MM.1S (cell line): ENCODE measurements around the gene RECQL.

Source experiments
- DNase-seq: peaks from one replicate; pipeline ENCODE4 v3.0.0-alpha.2; 2015
- H2AFZ ChIP-seq: fragments of 300-600 bp; sonication (generic); 2 replicates; pipeline ENCODE4 v1.6.0; 2016; ENCODE audit warnings: antibody characterized with exemption, low read length
- H3F3A ChIP-seq: fragments of 300-600 bp; sonication (generic); 2 replicates; pipeline ENCODE4 v1.6.1; 2016; ENCODE audit warnings: mild to moderate bottlenecking, antibody characterized with exemption, low read length, moderate library complexity, mixed read lengths; ENCODE audit not compliant: insufficient read depth
- H3K27ac ChIP-seq: fragments of 300-600 bp; sonication (generic); 2 replicates; pipeline ENCODE4 v1.5.1; 2016; ENCODE audit warnings: mild to moderate bottlenecking, low read length
- H3K27me3 ChIP-seq: fragments of 300-600 bp; sonication (generic); replicated peaks from 2 replicates; pipeline ENCODE4 v1.6.0; 2016; ENCODE audit warnings: low read length; ENCODE audit not compliant: insufficient read depth
- H3K36me3 ChIP-seq: fragments of 300-600 bp; sonication (generic); replicated peaks from 2 replicates; pipeline ENCODE4 v1.6.1; 2016; ENCODE audit warnings: mild to moderate bottlenecking, low read length, mixed read lengths; ENCODE audit not compliant: insufficient read depth
- H3K4me1 ChIP-seq: fragments of 300-600 bp; sonication (generic); 2 replicates; pipeline ENCODE4 v1.6.1; 2016; ENCODE audit warnings: low read length, mixed read lengths
- H3K4me2 ChIP-seq: fragments of 300-600 bp; sonication (generic); 2 replicates; pipeline ENCODE4 v1.6.0; 2016; ENCODE audit warnings: low read depth, low read length
- H3K4me3 ChIP-seq: fragments of 300-600 bp; sonication (generic); 2 replicates; pipeline ENCODE4 v1.5.1; 2016; ENCODE audit warnings: low read length, mixed read lengths
- H3K79me2 ChIP-seq: fragments of 300-600 bp; sonication (generic); 2 replicates; pipeline ENCODE4 v1.6.1; 2016; ENCODE audit warnings: mixed run types, low read length, mixed read lengths
- H3K9ac ChIP-seq: fragments of 300-600 bp; sonication (generic); 2 replicates; pipeline ENCODE4 v1.6.1; 2016; ENCODE audit warnings: low read length, mixed read lengths
- H3K9me2 ChIP-seq: fragments of 300-600 bp; sonication (generic); replicated peaks from 2 replicates; pipeline ENCODE4 v1.6.1; 2016; ENCODE audit warnings: mild to moderate bottlenecking, low read length, mixed read lengths; ENCODE audit not compliant: insufficient read depth
- H3K9me3 ChIP-seq: fragments of 300-600 bp; sonication (generic); replicated peaks from 2 replicates; pipeline ENCODE4 v1.6.1; 2016; ENCODE audit warnings: mild to moderate bottlenecking, low read length, mixed read lengths; ENCODE audit not compliant: insufficient read depth
- H4K20me1 ChIP-seq: fragments of 300-600 bp; sonication (generic); 2 replicates; pipeline ENCODE4 v1.6.1; 2016; ENCODE audit warnings: mild to moderate bottlenecking, low read length, moderate library complexity, mixed read lengths; ENCODE audit not compliant: insufficient read depth
- EZH2 ChIP-seq: fragments of 300-600 bp; sonication (generic); optimal IDR thresholded peaks from 2 replicates; pipeline ENCODE3; 2017; ENCODE audit warnings: low read depth, mild to moderate bottlenecking, antibody characterized with exemption, low read length, mixed read lengths
- EZH2phosphoT487 ChIP-seq: fragments of 300-600 bp; sonication (generic); IDR thresholded peaks from 2 replicates; pipeline ENCODE4 v1.6.1; 2018; ENCODE audit warnings: antibody characterized with exemption, low read length
- TF ChIP-seq, protein P1 (sequence below): fragments of 300-600 bp; sonication (generic); IDR thresholded peaks from 2 replicates; pipeline ENCODE4 v1.5.1; 2016; ENCODE audit warnings: antibody characterized with exemption, low read length, mixed read lengths

The RECQL gene

DNA sequence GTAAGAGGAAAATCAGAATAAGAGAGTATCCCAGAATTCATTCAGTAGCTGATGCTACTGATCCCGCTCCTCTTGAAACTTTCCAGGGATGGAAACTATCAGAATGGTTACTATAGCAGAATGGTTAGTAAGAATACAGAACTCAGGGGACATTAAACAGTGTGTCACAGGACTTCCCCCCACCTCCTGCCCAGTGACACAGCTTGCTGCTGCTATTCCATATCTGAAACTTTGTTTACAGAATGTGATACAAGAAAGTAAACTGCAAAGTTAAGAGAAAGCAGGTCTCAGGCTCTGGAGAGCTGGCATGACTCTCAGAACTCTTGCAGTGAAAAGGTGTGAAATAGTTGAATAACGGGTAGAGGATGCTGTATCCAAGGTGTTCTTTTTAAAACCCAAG is 28.0 kb upstream of the RECQL start:
- Histone ChIP-seq H3K9me2 (no peaks in the 10 kb centered on the region), H3K79me2 (no peaks in the 10 kb centered on the region), H3K9ac (no peak overlapping the region), H3K27me3 (no peaks in the 10 kb centered on the region), H3K36me3 (no peaks in the 10 kb centered on the region), H3K27ac (no peak overlapping the region), H3K4me1 (no peaks in the 10 kb centered on the region), H3K9me3 (no peaks in the 10 kb centered on the region), H3K4me2 (no peak overlapping the region), H2AFZ (no peak overlapping the region), H3F3A (no peaks in the 10 kb centered on the region), H3K4me3 (no peak overlapping the region), H4K20me1 (no peaks in the 10 kb centered on the region)
- no peak for TF ChIP-seq EZH2phosphoT487
- TF ChIP-seq EZH2, result no peak
- TF ChIP-seq, protein P1, sequence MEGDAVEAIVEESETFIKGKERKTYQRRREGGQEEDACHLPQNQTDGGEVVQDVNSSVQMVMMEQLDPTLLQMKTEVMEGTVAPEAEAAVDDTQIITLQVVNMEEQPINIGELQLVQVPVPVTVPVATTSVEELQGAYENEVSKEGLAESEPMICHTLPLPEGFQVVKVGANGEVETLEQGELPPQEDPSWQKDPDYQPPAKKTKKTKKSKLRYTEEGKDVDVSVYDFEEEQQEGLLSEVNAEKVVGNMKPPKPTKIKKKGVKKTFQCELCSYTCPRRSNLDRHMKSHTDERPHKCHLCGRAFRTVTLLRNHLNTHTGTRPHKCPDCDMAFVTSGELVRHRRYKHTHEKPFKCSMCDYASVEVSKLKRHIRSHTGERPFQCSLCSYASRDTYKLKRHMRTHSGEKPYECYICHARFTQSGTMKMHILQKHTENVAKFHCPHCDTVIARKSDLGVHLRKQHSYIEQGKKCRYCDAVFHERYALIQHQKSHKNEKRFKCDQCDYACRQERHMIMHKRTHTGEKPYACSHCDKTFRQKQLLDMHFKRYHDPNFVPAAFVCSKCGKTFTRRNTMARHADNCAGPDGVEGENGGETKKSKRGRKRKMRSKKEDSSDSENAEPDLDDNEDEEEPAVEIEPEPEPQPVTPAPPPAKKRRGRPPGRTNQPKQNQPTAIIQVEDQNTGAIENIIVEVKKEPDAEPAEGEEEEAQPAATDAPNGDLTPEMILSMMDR, result no peak
- no peak for DNase-seq

DNA sequence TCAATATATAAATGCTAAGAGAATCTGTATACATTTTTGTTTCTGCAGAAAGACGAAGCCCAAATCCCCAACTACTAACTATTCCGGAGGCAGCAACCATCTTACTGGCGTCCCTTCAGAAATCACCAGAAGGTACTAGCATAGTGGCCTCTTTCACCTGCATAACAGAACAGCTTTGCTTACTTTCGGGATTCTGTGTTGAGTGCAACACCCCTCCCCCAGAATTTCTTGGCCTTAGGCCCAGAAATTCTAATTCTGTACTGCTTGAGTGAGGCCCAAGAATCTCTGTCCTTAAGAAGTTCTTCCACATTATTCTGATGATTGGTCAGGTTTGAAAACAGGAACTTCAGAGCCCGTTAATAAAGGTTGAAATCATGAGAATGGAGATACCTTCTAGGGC is 27.5 kb upstream of the RECQL start:
- no peaks in the 10 kb centered on the region for H3K27me3 ChIP-seq
- no peak overlapping the region for H3K4me2 ChIP-seq

DNA sequence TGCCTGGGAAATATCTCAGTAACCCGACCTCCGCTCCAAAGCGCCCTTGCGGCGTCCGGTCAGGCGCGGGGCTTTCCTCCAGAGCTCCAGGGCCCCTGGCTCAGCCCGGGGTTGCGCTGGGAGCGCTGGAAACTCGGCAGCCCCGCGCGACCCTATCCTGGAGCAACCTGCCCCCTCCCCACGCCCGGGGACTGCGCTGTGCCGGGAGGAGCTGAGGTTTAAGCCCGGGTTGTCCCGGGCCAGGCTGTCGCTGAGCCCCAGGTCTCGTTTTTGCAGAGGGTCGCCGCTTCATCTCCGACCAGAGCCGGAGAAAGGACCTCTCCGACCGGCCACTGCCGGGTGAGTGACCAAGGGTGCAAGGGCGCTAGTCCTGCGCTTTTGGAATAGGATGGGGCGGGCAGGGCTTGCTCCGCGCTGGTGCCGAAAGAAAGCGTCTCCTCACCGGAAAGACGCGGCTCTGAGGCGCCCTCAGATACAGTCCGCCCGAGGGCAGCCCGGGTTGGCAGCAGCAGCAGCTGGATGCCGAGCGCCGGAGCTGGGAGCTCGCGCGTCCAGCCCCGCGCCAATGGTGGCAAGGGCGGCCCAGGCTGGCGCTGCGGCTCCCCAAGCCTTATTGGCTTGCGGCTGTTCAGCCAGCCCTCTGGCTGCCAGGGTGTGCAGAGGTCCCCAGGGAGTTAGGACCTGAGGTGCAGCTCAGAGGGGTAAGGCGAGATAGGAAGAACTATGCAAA is 26.2 kb upstream of the RECQL start:
- no peaks in the 10 kb centered on the region for H3K27me3 ChIP-seq
- no peak overlapping the region for H3K27ac ChIP-seq

More for the DNA sequence above, 27.5 kb upstream of the RECQL start:
- Histone ChIP-seq H3K9me2 (no peaks in the 10 kb centered on the region), H3K27ac (no peak overlapping the region), H3K36me3 (no peaks in the 10 kb centered on the region), H3F3A (no peaks in the 10 kb centered on the region), H4K20me1 (no peaks in the 10 kb centered on the region), H3K4me1 (no peaks in the 10 kb centered on the region), H3K9me3 (no peaks in the 10 kb centered on the region), H3K4me3 (no peak overlapping the region), H3K79me2 (no peaks in the 10 kb centered on the region), H3K9ac (no peak overlapping the region), H2AFZ (no peak overlapping the region)
- no peak for DNase-seq
- TF ChIP-seq EZH2phosphoT487, result no peak
- no peak for TF ChIP-seq EZH2
- TF ChIP-seq, protein P1, result no peak

More for the DNA sequence above, 26.2 kb upstream of the RECQL start:
- no peaks in the 10 kb centered on the region for H4K20me1 ChIP-seq
- no peaks in the 10 kb centered on the region for H3K36me3 ChIP-seq
- no peaks in the 10 kb centered on the region for H3K4me1 ChIP-seq
- peak; percentile 67 for DNase-seq
- peak overlapping the region; percentile 21; the same call in 1 of the 2 replicates for H3K9ac ChIP-seq
- TF ChIP-seq EZH2phosphoT487 (no peak), EZH2 (no peak)
- TF ChIP-seq, protein P1, result no peak
- no peaks in the 10 kb centered on the region for H3K79me2 ChIP-seq
- H3K9me2 ChIP-seq, result no peaks in the 10 kb centered on the region
- H3K9me3 ChIP-seq, result no peaks in the 10 kb centered on the region
- peak overlapping the region; percentile 65 for H3K4me3 ChIP-seq
- no peaks in the 10 kb centered on the region for H3F3A ChIP-seq
- peak overlapping the region; percentile 93 for H3K4me2 ChIP-seq
- peak overlapping the region; percentile 90 for H2AFZ ChIP-seq
